GM23248 (cell line): Measurements from ENCODE around the gene DAPK1.

Source experiments
- EZH2 ChIP-seq: fragments of 200-600 bp; sonication (generic); IDR thresholded peaks from 2 replicates; pipeline ENCODE4 v1.6.1; 2018; ENCODE audit warnings: antibody characterized with exemption, mild to moderate bottlenecking; ENCODE audit not compliant: insufficient read depth, poor library complexity, severe bottlenecking
- EZH2phosphoT487 ChIP-seq: fragments of 200-600 bp; sonication (generic); IDR thresholded peaks from 2 replicates; pipeline ENCODE4 v1.6.1; 2018; ENCODE audit warnings: antibody characterized with exemption, moderate library complexity, mild to moderate bottlenecking, low read depth; ENCODE audit not compliant: insufficient read depth

GRCh38 chr9:87648606-87649005 is 150.9 kb downstream of the DAPK1 start:
- no peak for TF ChIP-seq EZH2
- no peak for TF ChIP-seq EZH2phosphoT487
